ENCODE results near the gene FAM184A.

GRCh38 chr6:119077643-119078375 is 655 bp downstream of the FAM184A start:
- TF ChIP-seq CTCF (IDR thresholded peaks at IDR 0.05 in 4 of 5, conservative IDR thresholded peaks at IDR 0.05 in 1 of 5) (no peak), POLR2A (IDR thresholded peaks at IDR 0.05) (no peak)

All from gastrocnemius medialis (tissue), 4 donors.